Measurements from ENCODE around the gene ZNF436.

- TF ChIP-seq GATA2 (IDR thresholded peaks at IDR 0.05; ENCODE audit: low read depth, low read length) (no peak), GATA3 (IDR thresholded peaks at IDR 0.05; ENCODE audit: low read depth, low read length) (no peak)
Measured at GRCh38 chr1:23344987-23345472, 24.6 kb downstream of the ZNF436 start.

Measured in SH-SY5Y (cell line).